Endodermal cell (in vitro differentiated cells): ENCODE measurements around the gene RSAD2. TPM values are rescaled to one million over a fixed set of nuclear protein-coding genes. Genes with fewer than 3 reads are reported as not detected.

Experiments used
- DNase-seq: peaks from one replicate; pipeline ENCODE4 v3.0.0-alpha.2; 2017
- H3K27ac ChIP-seq: 2 replicates; pipeline ENCODE4 v1.5.1; 2013; ENCODE audit warnings: mild to moderate bottlenecking, low read depth, low read length, moderate library complexity
- H3K27me3 ChIP-seq: 2 replicates; pipeline ENCODE4 v1.6.1; 2013; ENCODE audit warnings: mild to moderate bottlenecking, low read length, moderate library complexity; ENCODE audit not compliant: insufficient read depth, control insufficient read depth, poor library complexity, severe bottlenecking
- H3K36me3 ChIP-seq: 2 replicates; pipeline ENCODE4 v1.7.0; 2013; ENCODE audit warnings: mild to moderate bottlenecking, low read length, moderate library complexity; ENCODE audit not compliant: control insufficient read depth, insufficient read depth
- H3K4me1 ChIP-seq: one replicate; pipeline ENCODE4 v1.7.0; 2013; ENCODE audit warnings: low read length; ENCODE audit not compliant: control insufficient read depth, insufficient read depth
- H3K4me3 ChIP-seq: 2 replicates; pipeline ENCODE4 v1.5.1; 2013; ENCODE audit warnings: mild to moderate bottlenecking, low read length, moderate library complexity
- H3K9ac ChIP-seq: 2 replicates; pipeline ENCODE4 v1.6.1; 2013; ENCODE audit warnings: mild to moderate bottlenecking, low read length, moderate library complexity; ENCODE audit not compliant: poor library complexity, severe bottlenecking; ENCODE audit errors: extremely low read depth
- H3K9me3 ChIP-seq: 2 replicates; pipeline ENCODE4 v1.6.1; 2013; ENCODE audit warnings: mild to moderate bottlenecking, low read length, moderate library complexity; ENCODE audit not compliant: control insufficient read depth
- H3K27ac Mint-ChIP-seq: 2 replicates; pipeline ENCODE4 v1.8.0; 2020; ENCODE audit warnings: mixed read lengths
- H3K27me3 Mint-ChIP-seq: 2 replicates; pipeline ENCODE4 v1.8.0; 2021; ENCODE audit warnings: mild to moderate bottlenecking, mixed read lengths; ENCODE audit not compliant: insufficient read depth
- H3K36me3 Mint-ChIP-seq: 2 replicates; pipeline ENCODE4 v1.8.0; 2020; ENCODE audit warnings: low read depth, mixed read lengths
- H3K4me1 Mint-ChIP-seq: 2 replicates; pipeline ENCODE4 v1.8.0; 2020; ENCODE audit warnings: mixed read lengths
- H3K4me3 Mint-ChIP-seq: 2 replicates; pipeline ENCODE4 v1.8.0; 2020; ENCODE audit warnings: mild to moderate bottlenecking, moderate library complexity, mixed read lengths
- H3K9me3 Mint-ChIP-seq: 2 replicates; pipeline ENCODE4 v1.8.0; 2020; ENCODE audit warnings: mild to moderate bottlenecking, mixed read lengths
- WGBS, 2 experiments: methylation state at CpG; one replicate each; pipeline versions ENCODE4 v1.1.5 to v1.1.7; 2013; ENCODE audit warnings: missing lambda C conversion rate in 2 of 2, mixed read lengths in 1 of 2; ENCODE audit not compliant: insufficient coverage in 1 of 2, insufficient read length in 1 of 2; 5-methylcytosine and 5-hydroxymethylcytosine counted together
- total RNA-seq, 2 donors: library from RNA; stranded (reverse); fragmentation: NEBNext Ultra II Directional in 1 of 2; extraction: Animal tissue kit (Norgen Biotek cat#: 25700) in 1 of 2; gene quantifications; 2 replicates in 1 of 2; 3 replicates in 1 of 2; pipeline ENCODE4 v1.2.1, GENCODE V29; 2021
- TF ChIP-seq, protein P1 (sequence below): fragments of 200-600 bp; sonication (generic); conservative IDR thresholded peaks from 2 replicates; pipeline ENCODE4 v1.5.0; 2021; ENCODE audit warnings: antibody characterized with exemption, mild to moderate bottlenecking

The RSAD2 gene
- total RNA-seq, 2 donors from 2014 or later: 0.35 to 0.75 TPM

DNA sequence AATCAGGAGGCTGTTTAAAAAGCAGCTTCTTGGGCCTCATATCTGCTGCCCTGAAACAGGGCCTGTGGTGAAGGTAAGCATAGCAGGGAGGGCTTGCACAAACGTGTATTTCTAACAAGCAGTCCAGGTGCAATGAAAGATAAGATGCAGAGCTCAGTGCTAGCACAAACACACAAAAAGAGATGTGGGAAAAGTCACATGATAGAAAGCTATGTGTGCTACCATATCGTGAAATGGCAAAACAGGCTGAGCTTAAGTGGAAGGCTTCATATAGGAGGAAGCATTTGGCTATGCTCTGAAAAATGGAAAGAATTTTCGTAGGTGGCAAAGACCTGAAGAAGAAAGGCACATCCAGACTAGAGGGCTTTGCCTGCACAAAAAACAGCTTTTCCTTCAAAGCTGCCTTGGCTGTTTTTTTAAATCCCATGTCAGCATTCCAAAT lies 10.2 kb downstream of the RSAD2 start:
- H3K27ac Mint-ChIP-seq: no peak overlapping the region
- DNase-seq: no peak
- Histone ChIP-seq H3K9me3 (no peaks in the 10 kb centered on the region), H3K36me3 (no peaks in the 10 kb centered on the region), H3K27ac (no peak overlapping the region), H3K9ac (no peak overlapping the region), H3K4me1 (no peaks in the 10 kb centered on the region), H3K27me3 (no peaks in the 10 kb centered on the region), H3K4me3 (no peak overlapping the region)
- 89 to 93% methylated on average over 3 of the region's 3 CpGs for WGBS, 2 experiments
- TF ChIP-seq, protein P1, sequence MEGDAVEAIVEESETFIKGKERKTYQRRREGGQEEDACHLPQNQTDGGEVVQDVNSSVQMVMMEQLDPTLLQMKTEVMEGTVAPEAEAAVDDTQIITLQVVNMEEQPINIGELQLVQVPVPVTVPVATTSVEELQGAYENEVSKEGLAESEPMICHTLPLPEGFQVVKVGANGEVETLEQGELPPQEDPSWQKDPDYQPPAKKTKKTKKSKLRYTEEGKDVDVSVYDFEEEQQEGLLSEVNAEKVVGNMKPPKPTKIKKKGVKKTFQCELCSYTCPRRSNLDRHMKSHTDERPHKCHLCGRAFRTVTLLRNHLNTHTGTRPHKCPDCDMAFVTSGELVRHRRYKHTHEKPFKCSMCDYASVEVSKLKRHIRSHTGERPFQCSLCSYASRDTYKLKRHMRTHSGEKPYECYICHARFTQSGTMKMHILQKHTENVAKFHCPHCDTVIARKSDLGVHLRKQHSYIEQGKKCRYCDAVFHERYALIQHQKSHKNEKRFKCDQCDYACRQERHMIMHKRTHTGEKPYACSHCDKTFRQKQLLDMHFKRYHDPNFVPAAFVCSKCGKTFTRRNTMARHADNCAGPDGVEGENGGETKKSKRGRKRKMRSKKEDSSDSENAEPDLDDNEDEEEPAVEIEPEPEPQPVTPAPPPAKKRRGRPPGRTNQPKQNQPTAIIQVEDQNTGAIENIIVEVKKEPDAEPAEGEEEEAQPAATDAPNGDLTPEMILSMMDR: no peak
- H3K4me1 Mint-ChIP-seq: no peaks in the 10 kb centered on the region
- no peaks in the 10 kb centered on the region for H3K9me3 Mint-ChIP-seq
- H3K4me3 Mint-ChIP-seq: no peak overlapping the region
- H3K36me3 Mint-ChIP-seq: no peaks in the 10 kb centered on the region
- H3K27me3 Mint-ChIP-seq: peaks cover 4% of the 10 kb centered on the region

DNA sequence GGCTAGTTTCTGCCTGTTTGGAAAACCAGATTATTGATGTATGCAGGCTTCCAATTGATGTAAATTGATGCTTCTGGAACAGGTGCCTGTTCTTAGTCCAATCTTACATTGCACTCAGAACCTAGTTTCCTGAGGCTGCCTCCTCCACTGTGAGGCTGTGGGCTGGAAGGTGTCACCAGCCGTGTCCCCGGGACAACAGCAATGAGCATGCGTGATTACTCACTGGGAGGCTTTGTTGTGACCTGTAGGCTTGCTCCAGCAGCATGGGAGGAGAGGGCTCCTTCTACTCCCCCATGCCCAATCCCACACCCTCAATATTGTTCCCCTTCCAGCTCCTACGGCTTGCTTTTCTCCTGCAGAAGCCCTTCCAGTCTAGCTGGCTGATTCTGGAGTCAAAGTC lies 11.1 kb downstream of the RSAD2 start:
- Histone ChIP-seq H3K4me1 (no peaks in the 10 kb centered on the region), H3K36me3 (no peaks in the 10 kb centered on the region), H3K27me3 (no peaks in the 10 kb centered on the region), H3K27ac (no peak overlapping the region), H3K9ac (no peak overlapping the region), H3K9me3 (no peaks in the 10 kb centered on the region), H3K4me3 (no peak overlapping the region)
- Mint-ChIP-seq H3K9me3 (no peaks in the 10 kb centered on the region), H3K4me1 (no peaks in the 10 kb centered on the region), H3K27me3 (peaks cover 4% of the 10 kb centered on the region), H3K36me3 (no peaks in the 10 kb centered on the region), H3K4me3 (no peak overlapping the region), H3K27ac (no peak overlapping the region)
- DNase-seq: no peak
- WGBS, 2 experiments: 74 to 88% methylated on average over 3 to 4 of the region's 4 CpGs
- TF ChIP-seq, protein P1: no peak

DNA sequence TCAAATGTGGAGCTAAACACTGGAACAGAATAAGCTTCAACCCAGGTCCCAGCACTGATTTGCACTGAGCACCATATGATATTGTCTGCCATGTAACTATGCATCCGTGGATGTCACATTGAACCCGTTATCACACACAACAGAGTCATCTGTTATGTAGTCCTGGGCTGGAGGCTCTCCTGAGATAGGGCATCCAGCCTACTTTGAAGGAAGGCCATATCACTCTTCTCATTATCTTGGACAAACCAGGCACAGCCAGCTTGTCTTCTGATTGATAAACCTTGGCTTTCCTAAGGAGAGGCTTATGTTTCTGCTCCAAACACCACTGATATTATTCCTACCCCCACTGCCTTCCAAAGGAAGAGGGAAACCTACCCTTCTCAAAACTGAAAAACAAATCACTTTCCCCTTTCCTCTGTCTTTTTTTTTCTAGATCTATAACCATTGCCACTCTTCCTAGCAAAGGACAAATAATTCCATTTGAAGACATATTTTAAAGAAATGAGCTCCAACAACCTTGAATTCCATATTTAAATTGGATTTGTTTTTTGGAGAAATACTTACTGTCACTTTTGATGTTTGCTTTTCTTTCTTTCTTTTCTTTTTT lies 16.4 kb downstream of the RSAD2 start:
- Mint-ChIP-seq H3K4me1 (peaks cover 3% of the 10 kb centered on the region), H3K36me3 (no peaks in the 10 kb centered on the region), H3K27me3 (peaks cover 2% of the 10 kb centered on the region), H3K9me3 (no peaks in the 10 kb centered on the region), H3K27ac (no peak overlapping the region), H3K4me3 (no peak overlapping the region)
- no peak for DNase-seq
- 89 to 94% methylated on average over 2 of the region's 2 CpGs for WGBS, 2 experiments
- Histone ChIP-seq H3K9me3 (no peaks in the 10 kb centered on the region), H3K27ac (no peak overlapping the region), H3K36me3 (no peaks in the 10 kb centered on the region), H3K9ac (no peak overlapping the region), H3K4me3 (no peak overlapping the region), H3K4me1 (no peaks in the 10 kb centered on the region), H3K27me3 (no peaks in the 10 kb centered on the region)
- TF ChIP-seq, protein P1: no peak
